Measurements from ENCODE around the gene ZNF892.

GRCh38 chr2:95208106-95208505 is 785 bp downstream of the ZNF892 start:
- TF ChIP-seq CTCF (tag by site-specific recombination; IDR thresholded peaks at IDR 0.05): no peak
- no peak for TF ChIP-seq TCF7L2 (IDR thresholded peaks at IDR 0.05; ENCODE audit: borderline replicate concordance, low read depth, low read length)
- no peak for TF ChIP-seq ZNF777 (tag by site-specific recombination; IDR thresholded peaks at IDR 0.05; ENCODE audit: borderline replicate concordance)
- TF ChIP-seq ZNF274 (IDR thresholded peaks at IDR 0.05; ENCODE audit: low read length): no peak
- no peak for TF ChIP-seq ZNF274 (tag by site-specific recombination; IDR thresholded peaks at IDR 0.05; ENCODE audit: borderline replicate concordance)
- TF ChIP-seq TRIM28 (IDR thresholded peaks at IDR 0.05; ENCODE audit: borderline replicate concordance, low read length): no peak
- no peak for TF ChIP-seq ZBTB1 (tag by site-specific recombination; IDR thresholded peaks at IDR 0.05)
- TF ChIP-seq ZNF76 (tag by site-specific recombination; IDR thresholded peaks at IDR 0.05; ENCODE audit: borderline replicate concordance, low read depth): no peak
- no peak for TF ChIP-seq PBX3 (CRISPR knock-in tag; IDR thresholded peaks at IDR 0.05)
- no peak for TF ChIP-seq ZNF624 (tag by site-specific recombination; IDR thresholded peaks at IDR 0.05)
- TF ChIP-seq ZBTB8A (tag by site-specific recombination; IDR thresholded peaks at IDR 0.05): no peak
- TF ChIP-seq PRDM4 (tag by site-specific recombination; IDR thresholded peaks at IDR 0.05): no peak
